Hematopoietic multipotent progenitor cell treated with erythropoietin and hydrocortisone succinate and interleukin-3 and kit ligand, for 6 days (in vitro differentiated cells): ENCODE data around the gene PRPS1L1.
A peak's percentile ranks its signal among the peaks of the same experiment; 100 is the strongest.

Experiments used
- DNase-seq: peaks from one replicate; pipeline ENCODE4 v3.0.0-alpha.2; 2015

Gene PRPS1L1

DNA sequence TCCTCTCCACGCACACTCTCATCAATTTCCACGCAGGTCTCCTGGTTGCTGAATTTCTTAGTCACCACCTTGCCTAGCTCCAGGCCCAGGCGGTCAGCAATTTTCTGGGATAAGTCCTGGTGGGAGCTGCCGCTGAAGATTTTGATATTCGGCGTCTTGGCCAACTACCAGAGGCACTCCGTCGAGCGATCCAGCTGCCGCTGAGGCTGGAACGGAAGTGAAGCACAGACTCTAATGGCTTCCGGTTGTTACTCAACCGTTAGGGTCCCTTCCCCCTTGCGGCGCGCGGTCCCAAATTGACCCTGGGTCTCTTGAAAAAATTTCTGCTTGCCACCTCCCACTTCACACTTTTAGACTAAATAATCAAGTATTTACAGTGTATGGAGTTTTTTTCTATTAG is at the start of gene PRPS1L1:
TSS of gene PRPS1L1 (minus strand) at position 219 of the 400 bp plus-strand sequence.
- no peak for DNase-seq

GRCh38 chr7:18076461-18076860 is 48.8 kb upstream of the PRPS1L1 start:
- DNase-seq: no peak

DNA sequence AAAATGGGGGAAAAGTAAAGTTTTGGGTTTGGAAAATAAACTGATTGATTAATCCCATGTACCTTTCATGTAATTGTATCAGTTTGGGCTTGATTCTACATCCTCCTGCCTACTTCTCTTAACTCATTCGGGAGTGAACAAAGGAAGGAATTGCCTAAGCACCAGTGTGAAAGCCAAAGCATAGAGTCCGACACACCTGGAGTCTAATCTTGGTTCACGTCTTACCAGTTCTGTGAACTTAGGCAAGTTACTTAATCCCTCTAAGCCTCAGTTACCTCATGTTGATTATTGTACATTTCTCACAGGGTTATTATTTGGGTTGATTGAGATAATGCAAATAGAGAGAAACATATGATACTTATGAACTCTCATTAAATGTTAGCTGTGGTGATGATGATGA is 41.1 kb upstream of the PRPS1L1 start:
- DNase-seq: no peak

DNA sequence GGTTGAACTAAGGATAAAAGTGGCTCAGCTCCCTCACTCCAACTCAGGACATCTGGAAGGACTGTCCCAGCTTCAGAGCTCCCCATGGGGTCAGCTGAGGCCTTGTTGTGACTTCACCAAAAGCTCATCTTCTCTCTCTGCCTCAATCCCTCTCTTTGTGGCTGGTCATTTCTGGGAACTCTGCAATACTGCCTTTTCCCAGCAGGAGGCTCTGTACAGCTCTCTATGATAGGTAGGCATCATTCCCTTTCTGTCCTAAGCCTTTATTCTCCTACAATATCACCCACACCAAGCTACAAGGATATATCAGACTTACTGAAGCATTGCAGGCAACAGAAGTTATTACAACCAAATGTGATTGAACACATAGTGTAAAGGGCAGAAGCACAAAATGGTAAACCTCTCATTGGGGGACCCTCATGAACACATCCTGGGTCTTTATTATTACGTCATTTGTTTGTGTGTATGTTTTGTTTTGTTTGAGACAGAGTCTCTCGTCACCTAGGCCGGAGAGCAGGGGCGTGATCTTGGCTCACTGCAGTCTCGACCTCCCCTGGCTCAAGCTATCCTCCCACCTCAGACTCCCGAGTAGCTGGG is 36.7 kb upstream of the PRPS1L1 start:
- DNase-seq: peak; percentile 49

- no peak for DNase-seq
Observed at GRCh38 chr7:18063149-18063901, 35.7 kb upstream of the PRPS1L1 start.

GRCh38 chr7:18059171-18059570 is 31.5 kb upstream of the PRPS1L1 start:
- no peak for DNase-seq

DNA sequence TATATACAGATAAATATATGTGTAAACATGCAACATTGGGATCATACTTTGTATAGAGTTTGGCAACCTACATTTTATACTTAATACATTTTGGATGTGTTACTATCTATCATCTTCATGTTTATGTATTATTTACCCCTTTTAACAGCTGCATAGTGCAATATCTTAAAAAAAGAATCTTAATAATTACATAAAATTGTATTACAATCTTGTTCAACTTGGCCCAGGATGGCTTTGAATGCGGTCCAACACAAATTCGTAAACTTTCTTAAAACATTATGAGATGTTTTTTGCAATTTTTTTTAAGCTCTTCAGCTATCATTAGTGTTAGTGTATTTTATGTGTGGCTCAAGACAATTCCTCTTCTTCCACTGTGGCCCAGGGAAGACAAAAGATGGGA is 26.3 kb upstream of the PRPS1L1 start:
- no peak for DNase-seq

GRCh38 chr7:18053177-18053928 is 25.7 kb upstream of the PRPS1L1 start:
- no peak for DNase-seq

- no peak for DNase-seq
Observed at GRCh38 chr7:18049262-18049661, 21.6 kb upstream of the PRPS1L1 start.

- no peak for DNase-seq
Observed at GRCh38 chr7:18046601-18047000, 19.0 kb upstream of the PRPS1L1 start.

- no peak for DNase-seq
Observed at GRCh38 chr7:18045171-18045570, 17.5 kb upstream of the PRPS1L1 start.

DNA sequence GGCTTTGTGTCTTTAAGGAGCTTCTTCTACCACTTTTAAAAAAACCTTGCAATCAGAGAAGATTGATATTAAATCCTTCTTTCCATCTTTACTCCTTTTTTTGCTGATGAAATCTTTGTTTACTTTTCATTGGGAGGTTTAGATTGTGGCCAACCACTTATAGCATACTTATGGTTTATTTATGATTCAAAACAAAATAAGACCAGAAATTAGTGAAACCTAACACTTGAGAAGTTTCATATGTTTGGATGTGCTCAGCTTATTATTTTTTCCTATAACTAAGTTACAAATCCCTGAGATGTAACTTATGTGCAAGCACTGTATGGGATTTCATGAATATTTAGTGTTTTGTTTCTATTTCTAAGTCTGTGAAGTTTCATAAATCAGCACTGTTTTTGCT is 13.5 kb upstream of the PRPS1L1 start:
- DNase-seq: no peak

DNA sequence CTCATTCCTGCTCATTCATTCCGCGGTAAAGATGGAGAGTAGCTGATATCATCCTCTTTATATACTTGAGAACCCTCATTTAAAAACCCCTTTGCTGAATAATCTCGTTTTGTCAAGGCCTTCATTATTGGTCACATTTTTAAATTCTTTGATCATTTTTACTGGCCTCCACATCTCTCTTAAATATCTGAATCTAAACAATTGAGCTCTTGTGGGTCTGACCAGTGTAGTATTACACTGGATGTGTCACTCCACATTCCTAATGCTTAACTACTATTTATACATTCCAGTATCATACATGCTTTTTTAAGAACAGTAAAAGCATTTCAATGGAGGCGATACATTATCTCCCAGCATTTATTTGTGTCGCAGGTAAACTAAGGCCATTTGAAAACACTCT is 12.6 kb upstream of the PRPS1L1 start:
- no peak for DNase-seq

- DNase-seq: no peak
Observed at GRCh38 chr7:18038382-18038781, 10.7 kb upstream of the PRPS1L1 start.

DNA sequence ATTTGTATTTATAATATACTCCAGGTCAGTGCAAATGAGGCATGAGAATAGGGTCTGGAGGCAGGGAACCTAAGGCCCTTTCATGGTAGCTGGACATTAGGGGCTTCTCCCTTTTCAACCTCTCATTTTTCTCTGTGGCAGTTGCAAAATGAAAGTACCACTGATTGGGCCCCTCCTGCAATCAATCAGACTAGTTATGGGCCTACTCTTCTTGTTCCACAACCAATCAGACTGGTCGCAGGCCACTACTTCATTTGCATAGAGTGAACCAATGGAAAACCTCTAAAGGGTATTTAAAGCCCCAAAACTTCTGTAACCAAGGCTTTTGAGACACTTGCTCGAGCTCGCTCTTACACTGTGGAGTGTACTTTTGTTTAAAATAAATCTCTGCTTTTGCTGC is 10.0 kb upstream of the PRPS1L1 start:
- no peak for DNase-seq

GRCh38 chr7:18036783-18037182 is 9.1 kb upstream of the PRPS1L1 start:
- no peak for DNase-seq

DNA sequence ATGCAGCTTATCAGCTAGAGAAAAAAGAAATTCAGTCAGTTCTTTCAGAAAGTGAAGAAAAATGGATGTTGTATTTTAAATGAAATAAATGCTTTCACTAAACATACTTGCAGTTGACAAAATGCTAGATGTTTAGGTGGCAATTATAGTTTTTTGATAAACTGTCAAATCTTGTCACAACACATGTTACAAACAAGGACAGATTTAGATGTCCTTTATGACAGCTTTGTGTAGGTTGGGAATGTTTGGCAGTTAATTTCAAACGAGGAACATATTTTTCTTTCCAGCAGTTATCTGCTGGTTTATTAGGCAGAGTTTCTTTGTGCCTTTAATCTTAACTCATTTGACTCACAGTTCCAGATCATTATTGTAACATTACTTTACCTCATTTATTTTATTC is 3.1 kb upstream of the PRPS1L1 start:
- no peak for DNase-seq

GRCh38 chr7:18020138-18020715 is 7.4 kb downstream of the PRPS1L1 start:
- no peak for DNase-seq

DNA sequence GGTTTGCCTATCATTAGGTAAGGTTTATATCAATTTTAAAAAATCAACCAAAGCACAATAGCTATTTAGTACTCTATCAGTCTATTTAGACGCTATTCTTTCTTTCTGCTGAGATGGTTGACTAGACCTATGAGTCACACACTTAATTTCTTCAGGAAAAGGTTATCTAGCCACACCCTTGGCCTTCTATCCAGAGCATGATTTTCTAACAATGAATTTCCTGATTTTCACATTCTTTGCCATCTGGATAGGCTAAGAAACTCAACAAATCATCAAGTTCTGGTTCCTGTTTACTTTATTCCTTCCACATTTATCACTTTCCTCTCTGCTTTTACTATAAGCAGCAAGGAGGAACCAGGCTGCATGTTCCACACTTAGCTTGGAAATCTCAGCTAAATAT is 8.1 kb downstream of the PRPS1L1 start:
- no peak for DNase-seq

DNA sequence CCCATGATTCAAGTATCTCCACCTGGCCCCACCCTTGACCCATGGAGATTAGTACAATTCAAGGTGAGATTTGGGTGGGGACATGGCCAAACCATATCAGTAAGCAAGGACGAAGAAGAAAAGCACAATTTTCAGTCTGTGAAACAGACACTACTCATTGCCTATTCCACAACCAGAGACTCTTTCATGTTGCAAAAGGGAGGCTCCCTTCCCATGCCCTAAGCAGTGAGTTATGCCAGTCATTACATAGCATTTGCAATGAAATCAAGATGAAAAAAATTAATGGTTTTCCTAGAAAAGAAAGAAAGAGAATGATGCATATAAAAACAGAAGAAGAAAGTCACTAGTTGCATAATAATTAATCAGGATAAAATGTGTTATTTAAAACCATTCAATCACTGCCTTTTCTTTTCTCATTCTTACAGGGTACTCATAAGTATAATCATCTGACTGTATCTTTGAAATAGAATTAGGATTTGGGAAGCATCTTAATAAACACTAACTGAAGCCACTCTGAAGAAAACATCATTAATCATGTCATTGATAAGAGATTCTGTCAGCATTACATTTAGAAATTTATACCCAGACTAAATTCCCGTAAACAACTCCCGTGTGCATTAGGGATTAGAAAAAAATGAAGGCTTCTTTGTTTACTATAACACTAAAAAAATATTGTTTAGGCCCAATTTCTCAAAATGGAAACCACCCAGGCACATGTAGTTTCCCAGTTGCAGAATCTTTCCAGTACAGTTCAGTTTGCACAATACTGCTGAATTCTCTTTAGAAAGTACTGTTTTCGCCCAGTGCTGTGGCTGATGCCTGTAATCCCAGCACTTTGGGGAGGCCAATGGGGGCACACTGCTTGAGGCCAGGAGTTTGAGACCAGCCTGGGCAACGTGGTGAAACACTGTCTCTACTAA is 9.1 kb downstream of the PRPS1L1 start:
- DNase-seq: no peak

DNA sequence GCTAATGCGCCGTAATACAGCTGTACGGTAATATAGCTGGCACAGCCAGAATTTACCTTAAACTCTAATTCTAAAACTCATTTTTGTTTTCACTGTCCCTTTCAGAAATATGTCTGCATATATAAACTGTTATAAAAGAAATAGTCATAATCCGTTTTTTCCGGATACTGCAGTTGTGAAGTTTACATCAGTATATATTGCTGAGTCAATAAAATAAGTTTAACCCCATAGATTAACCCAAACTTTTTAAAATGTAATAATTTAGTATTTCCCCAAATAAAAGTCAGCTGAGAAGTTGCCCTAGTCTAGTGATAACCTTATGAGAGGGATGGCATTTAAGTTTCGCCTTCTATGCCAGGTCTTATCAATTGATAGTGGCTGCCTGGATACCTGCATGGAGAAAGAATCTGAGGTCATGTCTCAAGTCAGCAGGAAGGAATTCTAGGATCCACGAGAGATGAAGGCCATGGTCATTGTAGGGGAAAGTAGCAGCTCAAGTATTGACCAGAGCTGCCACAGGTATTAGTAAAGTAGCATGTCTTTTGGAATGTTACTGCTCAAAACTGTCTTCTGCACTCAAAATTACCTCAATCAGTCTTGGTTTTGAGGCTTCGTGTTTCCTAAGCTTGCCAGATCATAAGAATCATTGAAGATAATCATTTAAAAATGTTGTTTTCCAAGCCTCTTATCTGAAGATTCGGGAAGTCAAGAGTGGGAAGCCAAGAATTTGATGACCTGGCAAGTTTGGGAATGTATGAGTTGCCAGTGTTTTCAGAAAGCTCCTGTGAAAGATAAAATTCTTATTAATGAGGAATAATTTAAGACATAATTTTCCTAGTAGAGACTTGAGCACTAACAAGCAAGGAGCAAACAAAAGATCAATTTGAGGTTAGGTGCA is 10.8 kb downstream of the PRPS1L1 start:
- DNase-seq: no peak

DNA sequence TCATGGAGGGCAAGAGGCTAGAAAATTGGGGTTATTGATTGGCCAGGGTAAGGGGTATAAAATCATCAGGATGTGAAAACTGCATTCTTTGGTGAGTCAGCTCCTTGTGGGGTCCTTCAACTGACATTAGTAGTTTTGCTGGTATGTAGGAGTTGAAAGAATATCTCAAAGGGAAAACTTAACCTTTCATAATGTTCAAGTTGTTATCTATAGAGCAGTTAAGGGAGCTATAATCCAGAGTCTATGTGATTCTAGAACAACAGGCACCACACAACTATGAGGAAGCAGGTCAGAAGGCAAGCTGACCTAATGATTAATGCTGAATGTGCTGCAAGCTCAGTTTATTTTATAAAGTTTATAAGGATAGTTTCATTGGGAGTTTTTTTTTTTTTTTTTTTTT is 13.7 kb downstream of the PRPS1L1 start:
- DNase-seq: no peak
